HL-60 (cell line): Measurements from ENCODE around the gene AGAP3.

ENCODE experiments used
- DNase-seq, 2 experiments: peaks; one replicate each; pipeline ENCODE4 v3.0.0-alpha.2; 2010 to 2020; ENCODE audit warnings: low read depth in 1 of 2, low spot score in 1 of 2
- H3K27ac ChIP-seq: fragments of 250-450 bp; sonication (Bioruptor Pico); replicated peaks from 2 replicates; pipeline ENCODE4 v1.5.1; 2020; ENCODE audit warnings: mild to moderate bottlenecking, moderate library complexity
- H3K27me3 ChIP-seq: fragments of 250-450 bp; sonication (Bioruptor Pico); 2 replicates; pipeline ENCODE4 v1.5.1; 2021; ENCODE audit warnings: mild to moderate bottlenecking, moderate library complexity; ENCODE audit not compliant: insufficient read depth, poor library complexity, severe bottlenecking
- H3K4me3 ChIP-seq: replicated peaks from 2 replicates; pipeline ENCODE4 v1.5.1; 2011; ENCODE audit warnings: mild to moderate bottlenecking, control low read depth, low read length; ENCODE audit not compliant: insufficient read depth
- GABPA ChIP-seq: IDR thresholded peaks from 2 replicates; pipeline ENCODE4 v1.6.1; 2012; ENCODE audit warnings: low read depth
- POLR2AphosphoS5 ChIP-seq: IDR thresholded peaks from 2 replicates; pipeline ENCODE4 v1.6.1; 2012; ENCODE audit warnings: low read depth
- SPI1 ChIP-seq: IDR thresholded peaks from 2 replicates; pipeline ENCODE4 v1.6.1; 2012; ENCODE audit warnings: low read depth, mild to moderate bottlenecking, borderline replicate concordance
- TF ChIP-seq, protein P1 (sequence below): IDR thresholded peaks from 2 replicates; pipeline ENCODE4 v1.6.1; 2012; ENCODE audit warnings: low read depth; ENCODE audit not compliant: insufficient replicate concordance
- TF ChIP-seq, protein P2 (sequence below): IDR thresholded peaks from one replicate; pipeline ENCODE4 v1.5.1; 2011; ENCODE audit warnings: low read length, control low read depth, inconsistent platforms; ENCODE audit not compliant: insufficient read depth

The AGAP3 gene

DNA sequence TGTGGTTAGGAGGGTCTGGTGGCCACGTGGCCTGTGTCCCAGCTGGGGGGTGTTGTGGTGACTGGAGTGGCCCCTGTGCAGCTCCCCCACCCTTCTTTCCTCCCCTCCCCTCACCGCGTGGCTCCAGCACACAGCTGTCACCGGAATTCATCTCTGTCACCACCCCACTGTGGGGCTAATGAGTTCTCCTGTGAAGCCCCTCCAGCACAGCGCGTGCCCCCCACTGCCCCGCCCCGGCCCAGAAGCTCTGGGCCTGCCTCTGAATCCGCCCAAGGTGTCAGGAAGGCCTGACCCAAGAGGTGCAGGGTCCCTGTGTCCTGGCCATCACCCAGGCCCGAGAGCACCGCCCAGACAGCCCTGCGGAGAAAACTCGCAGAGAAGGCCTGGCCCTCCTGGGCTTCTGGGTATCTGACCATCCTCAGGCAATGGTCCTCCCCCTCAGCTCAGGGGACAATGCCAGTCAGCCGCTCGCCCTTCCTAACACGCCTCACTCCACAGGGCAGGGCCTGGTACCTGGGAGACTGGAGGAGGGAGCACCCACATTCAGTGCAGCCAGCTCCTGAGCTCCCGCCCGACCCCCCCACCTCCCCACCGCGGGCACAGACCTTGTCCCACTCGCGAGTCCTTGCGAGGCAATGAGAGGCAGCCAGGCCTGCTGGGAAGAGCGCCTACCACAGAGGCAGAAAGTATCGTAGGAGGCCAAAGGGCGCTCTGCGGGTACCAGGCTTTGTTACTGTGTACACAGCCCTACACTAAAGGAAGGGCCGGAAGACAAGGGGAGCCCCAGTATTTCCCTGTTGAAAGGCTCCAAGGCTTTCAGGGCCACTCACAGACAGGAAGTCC is 43.1 kb downstream of the AGAP3 start:
- no peak for DNase-seq
- Histone ChIP-seq H3K27me3 (no peaks in the 10 kb centered on the region), H3K27ac (no peak overlapping the region), H3K4me3 (no peak overlapping the region)
- TF ChIP-seq POLR2AphosphoS5 (no peak), GABPA (no peak), SPI1 (no peak)
- TF ChIP-seq, protein P1, sequence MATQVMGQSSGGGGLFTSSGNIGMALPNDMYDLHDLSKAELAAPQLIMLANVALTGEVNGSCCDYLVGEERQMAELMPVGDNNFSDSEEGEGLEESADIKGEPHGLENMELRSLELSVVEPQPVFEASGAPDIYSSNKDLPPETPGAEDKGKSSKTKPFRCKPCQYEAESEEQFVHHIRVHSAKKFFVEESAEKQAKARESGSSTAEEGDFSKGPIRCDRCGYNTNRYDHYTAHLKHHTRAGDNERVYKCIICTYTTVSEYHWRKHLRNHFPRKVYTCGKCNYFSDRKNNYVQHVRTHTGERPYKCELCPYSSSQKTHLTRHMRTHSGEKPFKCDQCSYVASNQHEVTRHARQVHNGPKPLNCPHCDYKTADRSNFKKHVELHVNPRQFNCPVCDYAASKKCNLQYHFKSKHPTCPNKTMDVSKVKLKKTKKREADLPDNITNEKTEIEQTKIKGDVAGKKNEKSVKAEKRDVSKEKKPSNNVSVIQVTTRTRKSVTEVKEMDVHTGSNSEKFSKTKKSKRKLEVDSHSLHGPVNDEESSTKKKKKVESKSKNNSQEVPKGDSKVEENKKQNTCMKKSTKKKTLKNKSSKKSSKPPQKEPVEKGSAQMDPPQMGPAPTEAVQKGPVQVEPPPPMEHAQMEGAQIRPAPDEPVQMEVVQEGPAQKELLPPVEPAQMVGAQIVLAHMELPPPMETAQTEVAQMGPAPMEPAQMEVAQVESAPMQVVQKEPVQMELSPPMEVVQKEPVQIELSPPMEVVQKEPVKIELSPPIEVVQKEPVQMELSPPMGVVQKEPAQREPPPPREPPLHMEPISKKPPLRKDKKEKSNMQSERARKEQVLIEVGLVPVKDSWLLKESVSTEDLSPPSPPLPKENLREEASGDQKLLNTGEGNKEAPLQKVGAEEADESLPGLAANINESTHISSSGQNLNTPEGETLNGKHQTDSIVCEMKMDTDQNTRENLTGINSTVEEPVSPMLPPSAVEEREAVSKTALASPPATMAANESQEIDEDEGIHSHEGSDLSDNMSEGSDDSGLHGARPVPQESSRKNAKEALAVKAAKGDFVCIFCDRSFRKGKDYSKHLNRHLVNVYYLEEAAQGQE = no peak
- TF ChIP-seq, protein P2, sequence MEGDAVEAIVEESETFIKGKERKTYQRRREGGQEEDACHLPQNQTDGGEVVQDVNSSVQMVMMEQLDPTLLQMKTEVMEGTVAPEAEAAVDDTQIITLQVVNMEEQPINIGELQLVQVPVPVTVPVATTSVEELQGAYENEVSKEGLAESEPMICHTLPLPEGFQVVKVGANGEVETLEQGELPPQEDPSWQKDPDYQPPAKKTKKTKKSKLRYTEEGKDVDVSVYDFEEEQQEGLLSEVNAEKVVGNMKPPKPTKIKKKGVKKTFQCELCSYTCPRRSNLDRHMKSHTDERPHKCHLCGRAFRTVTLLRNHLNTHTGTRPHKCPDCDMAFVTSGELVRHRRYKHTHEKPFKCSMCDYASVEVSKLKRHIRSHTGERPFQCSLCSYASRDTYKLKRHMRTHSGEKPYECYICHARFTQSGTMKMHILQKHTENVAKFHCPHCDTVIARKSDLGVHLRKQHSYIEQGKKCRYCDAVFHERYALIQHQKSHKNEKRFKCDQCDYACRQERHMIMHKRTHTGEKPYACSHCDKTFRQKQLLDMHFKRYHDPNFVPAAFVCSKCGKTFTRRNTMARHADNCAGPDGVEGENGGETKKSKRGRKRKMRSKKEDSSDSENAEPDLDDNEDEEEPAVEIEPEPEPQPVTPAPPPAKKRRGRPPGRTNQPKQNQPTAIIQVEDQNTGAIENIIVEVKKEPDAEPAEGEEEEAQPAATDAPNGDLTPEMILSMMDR = no peak

DNA sequence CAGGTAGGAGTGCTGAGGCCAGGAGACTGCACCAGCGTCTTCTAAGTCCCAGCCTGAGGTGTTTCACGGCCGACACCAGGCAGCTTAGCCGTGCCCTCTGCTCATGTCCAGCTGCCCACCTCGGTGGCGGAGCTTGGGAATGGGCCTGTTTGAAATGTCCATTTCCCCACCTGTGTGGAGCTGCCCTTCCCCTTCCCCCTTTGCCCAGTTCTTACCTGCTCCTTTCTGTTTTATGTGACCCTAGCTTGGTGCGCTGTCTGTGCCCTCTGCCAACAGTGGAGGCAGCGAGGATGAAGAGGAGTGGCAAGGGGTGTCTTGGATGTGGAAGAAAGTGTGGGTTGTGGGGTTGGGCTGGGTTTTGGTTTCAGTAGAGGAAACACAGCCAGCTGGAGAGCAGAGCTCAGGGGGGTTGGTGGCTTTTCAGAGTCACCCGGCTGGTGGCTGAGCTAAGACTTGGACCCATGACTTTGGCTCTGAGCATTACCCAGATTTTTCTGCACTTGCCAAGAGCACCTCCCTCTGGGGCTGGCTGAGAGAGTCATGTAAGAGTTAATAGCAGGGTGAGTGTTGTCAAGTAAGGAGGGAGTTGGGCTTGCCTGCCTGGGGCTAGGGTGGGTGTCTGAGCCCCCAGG is 43.8 kb downstream of the AGAP3 start:
- DNase-seq = no peak
- no peak overlapping the region for H3K4me3 ChIP-seq
- H3K27me3 ChIP-seq = no peaks in the 10 kb centered on the region
- TF ChIP-seq GABPA (no peak), POLR2AphosphoS5 (no peak), SPI1 (no peak)
- TF ChIP-seq, protein P1 = no peak
- H3K27ac ChIP-seq = no peak overlapping the region

DNA sequence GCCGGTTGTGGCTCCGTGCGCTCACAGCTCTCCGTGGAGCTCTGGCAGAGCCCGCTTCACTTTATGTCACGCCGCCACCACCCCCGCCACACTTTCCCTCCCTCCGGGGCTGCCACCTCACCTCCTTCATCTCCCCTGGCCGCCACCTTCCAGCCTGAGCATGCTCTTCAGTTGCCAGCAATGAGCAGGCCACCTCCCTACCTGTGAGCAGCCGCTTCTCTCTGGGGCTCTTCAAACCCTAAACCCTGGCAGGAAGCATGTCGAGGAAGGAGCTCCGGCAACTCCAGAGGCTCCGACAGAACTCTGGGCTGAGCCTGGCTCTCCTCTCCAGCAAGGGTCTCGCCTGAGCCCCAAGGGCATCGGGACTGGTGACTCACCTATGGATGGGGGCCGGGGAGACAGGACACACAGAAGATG is 44.5 kb downstream of the AGAP3 start:
- Histone ChIP-seq H3K27me3 (no peaks in the 10 kb centered on the region), H3K27ac (no peak overlapping the region), H3K4me3 (no peak overlapping the region)
- TF ChIP-seq GABPA (no peak), POLR2AphosphoS5 (no peak), SPI1 (no peak)
- TF ChIP-seq, protein P1 = no peak
- TF ChIP-seq, protein P2 = no peak
- no peak for DNase-seq
